NAMALWA (cell line): ENCODE data around the gene KRTAP2-2.
"Not testable (repeated sequence)": the region's sequence is repeated elsewhere in the genome, so short reads cannot be mapped to it uniquely, and the experiment has no call there.

Experiments used
- DNase-seq: peaks from one replicate; pipeline ENCODE4 v3.0.0-alpha.2; 2015; ENCODE audit warnings: low spot score

The KRTAP2-2 gene, protein sequence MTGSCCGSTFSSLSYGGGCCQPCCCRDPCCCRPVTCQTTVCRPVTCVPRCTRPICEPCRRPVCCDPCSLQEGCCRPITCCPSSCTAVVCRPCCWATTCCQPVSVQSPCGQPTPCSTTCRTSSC

DNA sequence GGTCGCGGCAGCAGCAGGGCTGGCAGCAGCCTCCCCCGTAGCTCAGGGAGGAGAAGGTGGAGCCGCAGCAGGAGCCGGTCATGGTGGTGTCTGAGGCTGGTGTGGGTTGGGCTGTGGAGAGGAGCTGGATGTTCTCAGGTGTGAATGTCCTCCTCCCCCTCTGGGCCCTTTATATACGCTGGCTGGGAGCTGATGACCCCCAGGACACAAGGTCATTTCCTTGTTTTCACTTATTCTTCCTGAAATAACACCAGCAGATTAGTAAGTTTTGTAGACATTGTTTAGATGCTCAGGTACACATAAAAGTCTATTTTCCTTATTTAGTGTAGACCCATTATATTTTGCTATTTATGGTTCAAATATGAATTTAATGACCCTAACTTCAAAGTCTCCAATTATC is at the start of gene KRTAP2-2:
Gene KRTAP2-2, minus strand, starts transcription at position 101 of the 400 bp plus-strand sequence. Its CDS starts 19 bp downstream, at position 82.
- DNase-seq: not testable (repeated sequence)

DNA sequence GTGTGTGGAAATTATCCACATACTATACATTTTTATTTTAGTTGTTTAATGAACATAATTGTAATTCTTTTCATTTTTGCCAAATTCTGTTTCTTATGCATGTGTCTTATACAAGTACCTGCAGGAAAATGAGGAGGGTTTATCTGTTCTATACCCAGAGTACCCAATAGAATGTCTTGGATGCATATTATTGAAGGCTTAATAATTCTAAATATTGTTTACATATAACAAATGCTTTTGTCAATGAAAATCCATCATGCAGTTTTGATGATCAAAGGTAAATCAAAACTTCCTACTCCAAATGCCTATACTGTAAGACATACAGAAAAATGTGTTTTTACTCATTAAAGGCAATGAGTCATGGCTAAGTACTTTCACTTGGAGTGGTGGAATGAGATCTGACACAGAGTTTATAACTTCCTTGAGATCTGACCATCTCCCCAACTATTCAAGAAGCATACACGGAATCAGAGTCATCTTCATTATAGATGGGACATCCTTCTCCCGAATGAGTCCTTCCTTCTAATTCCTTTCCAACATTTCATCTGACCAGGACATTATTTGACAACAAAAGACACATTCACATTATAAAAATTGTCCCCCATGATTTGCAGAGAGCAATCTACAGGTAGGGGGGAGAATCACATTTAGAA is 49.5 kb upstream of the KRTAP2-2 start:
- DNase-seq: not testable (repeated sequence)

GRCh38 chr17:41103896-41104295 is 48.9 kb upstream of the KRTAP2-2 start:
- no peak for DNase-seq

- DNase-seq: no peak
Observed at GRCh38 chr17:41101586-41102259, 46.7 kb upstream of the KRTAP2-2 start, which contains the start of gene KRTAP4-16. Gene KRTAP4-16 (minus strand): TSS chr17:41102209. CDS start chr17:41102209, 0 bp downstream.

- DNase-seq: not testable (repeated sequence)
Observed at GRCh38 chr17:41099682-41100480, 44.9 kb upstream of the KRTAP2-2 start.

DNA sequence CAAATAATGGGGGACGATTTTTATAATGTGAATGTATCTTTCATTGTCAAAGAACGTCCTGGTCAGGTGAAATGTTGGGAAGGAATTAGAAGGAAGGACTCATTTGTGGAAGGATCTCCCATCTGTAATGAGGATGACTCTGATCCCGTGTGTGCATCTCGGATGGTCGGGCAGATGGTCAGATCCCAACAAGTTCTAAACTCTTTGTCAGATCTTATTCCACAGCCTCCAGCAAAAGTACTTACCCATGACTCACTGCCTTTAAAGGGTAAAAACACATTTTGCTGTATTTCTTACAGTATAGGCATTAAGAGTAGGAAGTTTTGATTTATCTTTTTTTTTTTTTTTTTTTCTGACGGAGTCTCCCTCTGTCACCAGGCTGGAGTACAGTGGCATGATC is 43.5 kb upstream of the KRTAP2-2 start:
- DNase-seq: no peak

- no peak for DNase-seq
Observed at GRCh38 chr17:41098042-41098441, 43.0 kb upstream of the KRTAP2-2 start, which contains the start of gene KRTAP4-8. Gene KRTAP4-8 (minus strand): TSS chr17:41098142. CDS start chr17:41098084, 58 bp downstream.

GRCh38 chr17:41096055-41096454 is 41.0 kb upstream of the KRTAP2-2 start:
- no peak for DNase-seq

GRCh38 chr17:41088760-41089352 is 33.8 kb upstream of the KRTAP2-2 start:
- not testable (repeated sequence) for DNase-seq

DNA sequence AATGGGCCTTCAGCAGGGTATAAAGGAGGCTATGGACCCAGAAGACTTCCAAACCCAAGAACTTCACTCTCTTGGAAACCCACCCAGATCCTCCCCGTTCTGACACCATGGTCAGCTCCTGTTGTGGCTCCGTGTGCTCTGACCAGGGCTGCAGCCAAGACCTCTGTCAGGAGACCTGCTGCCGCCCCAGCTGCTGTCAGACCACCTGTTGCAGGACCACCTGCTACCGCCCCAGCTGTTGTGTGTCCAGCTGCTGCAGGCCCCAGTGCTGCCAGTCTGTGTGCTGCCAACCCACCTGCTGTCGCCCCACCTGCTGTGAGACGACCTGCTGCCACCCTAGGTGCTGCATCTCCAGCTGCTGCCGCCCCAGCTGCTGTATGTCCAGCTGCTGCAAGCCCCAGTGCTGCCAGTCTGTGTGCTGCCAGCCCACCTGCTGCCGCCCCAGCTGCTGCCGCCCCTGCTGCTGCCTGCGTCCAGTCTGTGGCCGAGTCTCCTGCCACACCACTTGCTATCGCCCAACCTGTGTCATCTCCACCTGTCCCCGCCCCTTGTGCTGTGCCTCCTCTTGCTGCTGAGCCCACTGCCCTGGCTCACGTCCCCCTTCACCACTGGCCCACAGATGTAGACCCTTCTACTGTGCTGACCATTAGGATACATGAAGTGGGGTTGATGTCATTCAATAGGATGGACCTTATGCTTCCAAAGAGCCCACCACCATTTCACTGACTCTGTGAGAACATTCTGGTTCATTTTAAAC is 29.2 kb upstream of the KRTAP2-2 start, which contains the start of gene KRTAP4-7:
Gene KRTAP4-7, plus strand, starts transcription at position 51 of the 757 bp plus-strand sequence. Its CDS starts 57 bp downstream, at position 108.
- not testable (repeated sequence) for DNase-seq

- DNase-seq: not testable (repeated sequence)
Observed at GRCh38 chr17:41083427-41083826, 28.4 kb upstream of the KRTAP2-2 start.

GRCh38 chr17:41082626-41083025 is 27.6 kb upstream of the KRTAP2-2 start:
- DNase-seq: no peak

- DNase-seq: no peak
Observed at GRCh38 chr17:41076788-41077187, 21.8 kb upstream of the KRTAP2-2 start.

DNA sequence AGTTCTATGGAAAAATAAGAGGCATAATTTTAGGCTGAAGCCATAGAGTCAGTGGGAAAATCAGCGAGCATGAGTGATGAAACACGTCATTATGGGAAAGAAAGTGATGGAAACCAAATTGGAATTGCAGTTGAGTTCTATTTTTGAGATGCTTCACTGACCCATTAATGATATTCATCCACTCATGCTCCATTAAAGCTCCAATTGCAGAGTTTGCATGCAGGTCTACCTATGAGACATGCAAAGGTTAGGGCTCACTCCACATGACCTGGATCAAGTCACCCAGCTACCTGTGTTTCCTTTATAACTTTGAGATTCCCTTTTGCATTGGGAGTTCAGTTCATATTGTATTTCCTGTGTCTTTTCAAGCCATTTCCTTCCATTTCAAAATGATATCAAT is 18.6 kb upstream of the KRTAP2-2 start:
- DNase-seq: no peak

- no peak for DNase-seq
Observed at GRCh38 chr17:41071606-41072360, 16.8 kb upstream of the KRTAP2-2 start.

DNA sequence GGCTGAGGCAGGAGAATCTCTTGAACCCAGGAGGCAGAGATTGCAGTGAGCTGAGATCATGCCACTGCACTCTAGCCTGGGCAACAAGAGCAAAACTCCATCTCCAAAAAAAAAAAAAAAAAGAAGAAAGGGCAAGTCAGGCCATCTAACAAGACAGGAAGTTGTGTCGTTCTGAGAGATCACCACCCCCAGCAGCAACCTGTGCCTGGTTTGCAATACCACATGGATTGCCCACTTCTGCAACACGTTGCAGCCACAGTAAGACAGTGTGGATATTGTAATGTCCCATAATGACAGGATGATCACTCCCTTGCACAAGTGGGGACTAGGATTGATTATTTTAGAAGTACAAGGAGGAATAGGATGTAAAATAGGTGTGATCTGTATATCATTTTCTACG is 14.0 kb upstream of the KRTAP2-2 start:
- no peak for DNase-seq

- no peak for DNase-seq
Observed at GRCh38 chr17:41067281-41067680, 12.3 kb upstream of the KRTAP2-2 start.

DNA sequence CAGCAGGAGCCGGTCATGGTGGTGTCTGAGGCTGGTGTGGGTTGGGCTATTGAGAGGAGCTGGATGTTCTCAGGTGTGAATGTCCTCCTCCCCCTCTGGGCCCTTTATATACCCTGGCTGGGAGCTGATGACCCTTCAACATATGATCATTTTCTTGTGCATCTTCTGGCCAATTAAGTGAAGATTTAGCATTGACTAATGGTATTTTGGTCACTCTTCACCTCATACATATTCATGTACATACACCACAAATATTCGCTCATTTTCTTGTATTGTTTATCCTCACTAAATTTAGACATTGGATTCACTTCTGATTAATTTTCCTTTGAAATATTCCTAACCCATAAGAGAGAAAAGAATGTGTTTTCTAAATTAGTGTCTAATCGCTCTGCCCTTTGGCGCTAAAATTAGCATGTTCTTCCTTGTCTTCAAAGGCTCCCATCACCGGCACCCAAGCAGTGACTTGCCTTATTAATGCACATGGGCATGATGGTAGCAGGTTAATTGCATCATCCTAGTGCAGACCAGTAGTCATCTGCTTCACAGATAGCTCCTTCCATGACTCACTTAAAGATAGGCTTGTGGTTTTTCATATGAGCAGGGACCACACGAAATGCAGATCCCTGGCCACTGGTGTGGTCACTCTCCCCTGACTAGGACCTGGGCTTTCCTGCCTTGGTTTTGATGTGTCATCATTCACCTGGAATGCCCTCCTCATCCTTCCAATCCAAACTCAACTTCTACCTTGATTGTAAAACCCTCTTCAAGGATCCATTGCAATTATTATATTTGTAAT is 11.0 kb upstream of the KRTAP2-2 start, which contains the start of gene KRTAP2-4:
Gene KRTAP2-4, minus strand, starts transcription at position 51 of the 796 bp plus-strand sequence. Its CDS starts 34 bp downstream, at position 17.
- DNase-seq: no peak

GRCh38 chr17:41065016-41065689 is 10.1 kb upstream of the KRTAP2-2 start:
- DNase-seq: not testable (repeated sequence)
